GM12878 (cell line): ENCODE data around the gene SLC6A3.

ENCODE experiments used
- HDAC2 ChIP-seq: fragments of 200-600 bp; sonication (generic); IDR thresholded peaks from 2 replicates; pipeline ENCODE4 v1.6.1; 2017
- TF ChIP-seq, protein P1 (sequence below): fragments of 450-650 bp; IDR thresholded peaks from 2 replicates; pipeline ENCODE4 v1.6.1; 2016; ENCODE audit warnings: mild to moderate bottlenecking, moderate library complexity, borderline replicate concordance

DNA sequence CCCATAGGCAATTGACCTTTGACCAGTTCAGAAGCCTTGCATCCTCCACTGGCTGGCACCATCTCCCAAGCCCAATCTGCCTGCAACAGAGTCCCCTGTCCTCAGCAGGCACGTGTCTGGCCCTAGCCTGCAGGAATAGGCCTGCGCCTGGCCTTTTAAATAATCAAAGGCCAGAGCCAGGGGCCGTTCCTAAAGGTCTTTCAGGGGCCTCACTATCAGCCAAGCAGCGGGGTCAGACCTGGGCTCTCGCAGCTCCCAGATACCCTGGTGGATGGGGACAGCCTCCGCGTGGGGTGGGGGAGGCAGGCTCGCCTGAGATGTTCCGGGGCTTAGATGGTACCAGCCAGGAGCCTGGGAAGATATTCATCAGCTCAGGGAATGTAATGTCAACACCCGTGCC is 32.6 kb downstream of the SLC6A3 start:
- TF ChIP-seq, protein P1, sequence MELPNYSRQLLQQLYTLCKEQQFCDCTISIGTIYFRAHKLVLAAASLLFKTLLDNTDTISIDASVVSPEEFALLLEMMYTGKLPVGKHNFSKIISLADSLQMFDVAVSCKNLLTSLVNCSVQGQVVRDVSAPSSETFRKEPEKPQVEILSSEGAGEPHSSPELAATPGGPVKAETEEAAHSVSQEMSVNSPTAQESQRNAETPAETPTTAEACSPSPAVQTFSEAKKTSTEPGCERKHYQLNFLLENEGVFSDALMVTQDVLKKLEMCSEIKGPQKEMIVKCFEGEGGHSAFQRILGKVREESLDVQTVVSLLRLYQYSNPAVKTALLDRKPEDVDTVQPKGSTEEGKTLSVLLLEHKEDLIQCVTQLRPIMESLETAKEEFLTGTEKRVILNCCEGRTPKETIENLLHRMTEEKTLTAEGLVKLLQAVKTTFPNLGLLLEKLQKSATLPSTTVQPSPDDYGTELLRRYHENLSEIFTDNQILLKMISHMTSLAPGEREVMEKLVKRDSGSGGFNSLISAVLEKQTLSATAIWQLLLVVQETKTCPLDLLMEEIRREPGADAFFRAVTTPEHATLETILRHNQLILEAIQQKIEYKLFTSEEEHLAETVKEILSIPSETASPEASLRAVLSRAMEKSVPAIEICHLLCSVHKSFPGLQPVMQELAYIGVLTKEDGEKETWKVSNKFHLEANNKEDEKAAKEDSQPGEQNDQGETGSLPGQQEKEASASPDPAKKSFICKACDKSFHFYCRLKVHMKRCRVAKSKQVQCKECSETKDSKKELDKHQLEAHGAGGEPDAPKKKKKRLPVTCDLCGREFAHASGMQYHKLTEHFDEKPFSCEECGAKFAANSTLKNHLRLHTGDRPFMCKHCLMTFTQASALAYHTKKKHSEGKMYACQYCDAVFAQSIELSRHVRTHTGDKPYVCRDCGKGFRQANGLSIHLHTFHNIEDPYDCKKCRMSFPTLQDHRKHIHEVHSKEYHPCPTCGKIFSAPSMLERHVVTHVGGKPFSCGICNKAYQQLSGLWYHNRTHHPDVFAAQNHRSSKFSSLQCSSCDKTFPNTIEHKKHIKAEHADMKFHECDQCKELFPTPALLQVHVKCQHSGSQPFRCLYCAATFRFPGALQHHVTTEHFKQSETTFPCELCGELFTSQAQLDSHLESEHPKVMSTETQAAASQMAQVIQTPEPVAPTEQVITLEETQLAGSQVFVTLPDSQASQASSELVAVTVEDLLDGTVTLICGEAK: no peak
- TF ChIP-seq HDAC2: no peak
